Measurements from ENCODE around the gene KLF3.

The KLF3 gene

DNA sequence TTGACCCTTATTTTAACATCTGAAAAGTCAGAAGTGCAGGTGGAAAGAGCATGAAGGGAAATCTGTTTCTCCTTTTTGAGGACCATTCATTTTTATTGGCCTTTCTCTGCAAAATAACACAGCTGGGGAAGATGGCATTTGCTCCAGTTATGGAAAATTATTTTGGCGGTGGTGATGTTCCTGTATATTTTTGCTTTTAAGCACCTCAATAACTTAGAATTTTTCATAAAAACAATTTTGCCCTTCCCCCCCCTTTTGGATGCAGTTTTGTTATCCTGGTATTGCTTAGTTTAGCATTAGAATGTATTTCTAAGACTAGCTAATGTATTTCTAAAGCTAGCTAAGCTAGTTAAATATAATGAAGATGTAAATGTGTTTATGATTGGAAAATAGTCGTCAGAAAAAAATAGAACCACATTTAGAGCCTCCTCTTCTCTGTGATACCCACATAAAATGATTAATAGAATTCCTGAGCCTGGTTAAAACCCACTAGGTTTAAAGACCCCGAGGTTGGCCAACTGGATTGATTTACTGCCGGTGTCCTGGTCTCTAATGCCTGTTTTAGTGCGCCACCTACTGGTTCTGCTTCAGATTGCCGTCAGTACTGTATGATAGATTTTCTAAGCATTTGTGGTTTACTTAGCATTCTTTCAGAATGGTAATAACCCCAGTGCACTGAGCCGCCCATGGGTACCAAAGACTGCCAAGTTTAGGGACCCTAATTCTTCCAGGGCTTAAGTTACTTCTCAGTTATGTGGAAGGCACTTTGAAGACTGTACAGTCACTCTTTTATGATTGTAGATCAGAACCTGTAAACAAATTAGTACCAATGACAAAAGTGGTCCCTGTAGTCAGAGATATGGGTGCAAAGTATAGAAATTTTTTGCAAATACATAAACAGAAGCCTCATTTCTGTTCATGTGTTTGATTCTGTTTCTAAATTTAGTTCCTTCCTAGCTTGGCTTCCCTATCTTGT lies 11.4 kb downstream of the KLF3 start:
- peak; percentile 61 for DNase-seq

DNA sequence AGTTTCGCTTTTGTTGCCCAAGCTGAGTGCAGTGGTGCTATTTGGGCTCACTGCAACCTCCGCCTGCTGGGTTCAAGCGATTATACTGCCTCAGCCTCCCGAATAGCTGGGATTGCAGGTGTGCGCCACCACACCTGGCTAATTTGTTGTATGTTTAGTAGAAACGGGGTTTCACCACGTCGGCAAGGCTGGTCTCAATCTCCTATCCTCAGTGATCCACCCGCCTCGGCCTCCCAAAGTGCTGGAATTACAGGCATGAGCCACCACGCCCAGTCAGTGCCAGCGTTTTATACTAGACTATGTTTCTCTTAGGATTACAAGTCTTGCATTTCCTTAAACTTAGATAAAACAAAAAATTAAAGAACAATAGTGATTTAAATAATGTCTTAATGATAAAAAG lies 13.0 kb downstream of the KLF3 start:
- DNase-seq, result no peak

DNA sequence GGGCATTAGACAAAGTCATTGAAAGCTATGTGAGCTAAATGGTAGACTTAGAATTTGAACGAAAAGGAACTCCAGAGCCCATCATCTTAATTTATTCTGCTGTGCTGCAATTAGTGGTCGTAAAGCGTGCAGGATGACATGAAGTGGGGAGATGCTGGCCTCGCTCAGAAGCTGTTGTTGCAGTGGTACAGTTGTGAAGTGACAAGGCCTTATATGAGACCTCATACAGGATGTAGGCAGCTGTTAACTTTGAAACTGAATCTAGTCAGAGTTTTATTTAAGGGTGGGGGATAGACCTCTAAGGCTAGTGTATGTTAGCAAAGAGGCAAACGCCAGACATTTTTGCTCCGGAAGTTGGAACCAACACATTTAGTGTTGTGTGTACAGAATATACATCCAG lies 13.4 kb downstream of the KLF3 start:
- DNase-seq, result no peak

DNA sequence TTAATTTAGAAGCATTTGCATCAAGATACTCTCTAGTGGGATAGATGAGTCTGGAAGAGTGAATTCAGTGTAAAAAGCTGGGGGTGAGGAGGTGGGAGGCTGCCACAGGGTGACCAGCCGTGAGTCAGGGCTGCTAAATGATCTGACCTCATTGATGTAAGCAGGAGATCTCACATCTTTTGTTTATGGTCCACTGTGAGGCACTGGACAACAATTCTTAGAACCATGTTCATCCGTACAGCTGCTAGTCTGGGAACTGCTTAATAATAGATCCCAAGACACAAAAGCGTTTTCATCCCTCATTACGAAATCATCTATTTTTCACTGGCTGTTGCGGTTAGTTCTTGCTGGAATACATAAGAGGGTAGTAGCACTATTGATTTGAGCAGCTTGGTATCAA lies 14.1 kb downstream of the KLF3 start:
- DNase-seq, result no peak

DNA sequence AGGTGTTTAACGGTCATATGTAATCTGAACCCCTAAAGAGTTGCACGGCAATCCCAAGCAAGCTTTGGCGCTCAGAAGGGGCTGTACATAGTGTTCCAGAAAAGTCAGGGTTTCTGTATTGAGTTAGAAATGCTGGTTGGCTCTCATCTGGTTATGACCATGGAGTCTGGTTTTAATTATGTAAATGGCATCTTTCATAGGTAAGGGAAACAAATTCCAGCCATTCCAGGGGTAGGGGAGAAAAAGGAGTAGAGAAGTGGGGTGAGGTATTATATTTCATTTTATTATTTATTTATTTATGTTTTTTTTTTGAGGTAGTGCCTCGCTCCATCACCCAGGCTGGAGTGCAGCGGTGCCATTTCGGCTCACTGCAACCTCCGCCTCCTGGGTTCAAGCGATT lies 15.9 kb downstream of the KLF3 start:
- no peak for DNase-seq

DNA sequence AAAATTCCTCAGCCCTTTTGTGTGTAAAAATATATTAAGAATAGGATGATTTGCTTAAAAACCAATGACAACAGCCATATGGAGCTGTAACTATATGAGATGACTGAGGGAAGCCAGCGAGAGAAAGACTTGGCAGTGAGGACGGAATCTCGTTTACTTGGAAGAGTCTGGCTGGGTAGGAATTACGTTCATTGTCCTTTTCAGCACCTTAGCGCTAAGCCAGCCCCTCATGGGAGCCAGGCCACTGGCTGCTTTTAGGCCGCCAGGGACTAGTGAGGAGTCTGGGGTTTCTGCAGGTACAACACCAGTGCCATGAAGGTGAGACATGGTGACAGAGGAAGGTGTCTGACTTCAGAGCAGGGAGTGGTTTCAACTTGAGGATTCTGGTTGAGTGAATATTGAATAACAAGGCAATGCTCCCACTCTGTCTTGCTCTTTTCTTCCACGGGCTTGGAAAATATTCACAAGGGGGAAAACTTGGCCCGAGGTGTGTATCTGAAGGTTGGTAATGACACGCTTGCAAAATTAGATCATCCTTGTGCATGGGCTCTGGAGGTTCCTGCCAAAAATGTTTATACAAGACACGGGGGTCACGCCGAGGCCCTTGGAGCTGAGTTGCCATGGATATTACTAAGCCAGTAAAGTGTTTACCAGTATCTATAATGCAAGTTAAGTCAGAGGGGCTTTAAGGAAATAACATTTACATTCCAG lies 17.4 kb downstream of the KLF3 start:
- no peak for DNase-seq

DNA sequence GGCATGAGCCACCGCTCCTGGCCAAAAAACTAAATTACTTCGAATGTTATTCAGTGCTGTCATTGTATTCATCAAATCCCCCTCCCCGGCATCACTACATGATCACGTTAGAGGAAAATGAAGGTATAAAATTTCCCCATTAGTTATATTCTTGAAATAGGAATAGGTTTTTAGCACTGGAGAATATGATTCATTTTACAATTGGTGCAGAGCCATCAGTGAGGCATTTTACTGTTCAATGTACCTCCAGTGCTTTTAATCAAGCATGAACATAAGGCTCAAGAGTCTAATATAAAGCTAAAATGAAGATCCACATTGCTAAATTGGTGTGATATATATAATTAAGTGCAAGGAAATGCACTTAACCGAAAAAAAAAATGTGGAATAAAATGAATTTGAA lies 18.3 kb downstream of the KLF3 start:
- DNase-seq, result no peak

DNA sequence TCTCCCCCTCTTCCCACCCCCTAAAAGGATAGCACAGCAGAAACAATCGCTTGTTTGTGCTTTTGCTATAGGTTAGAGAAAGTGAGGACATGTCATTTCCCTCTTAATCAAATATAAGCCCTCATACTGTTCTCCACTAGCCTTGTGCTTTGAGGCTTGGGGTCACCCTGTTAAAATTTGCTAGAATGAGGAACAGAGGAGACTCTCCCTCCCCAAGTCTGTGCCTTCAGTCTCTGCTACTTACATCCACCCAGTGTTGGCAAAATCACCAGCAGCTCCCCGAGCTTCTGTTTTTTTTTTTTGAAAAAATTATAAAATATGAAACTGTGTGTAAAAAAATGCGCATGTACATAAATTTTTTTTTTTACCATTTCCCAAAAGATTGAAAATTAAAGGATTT lies 19.3 kb downstream of the KLF3 start:
- DNase-seq, result no peak

DNA sequence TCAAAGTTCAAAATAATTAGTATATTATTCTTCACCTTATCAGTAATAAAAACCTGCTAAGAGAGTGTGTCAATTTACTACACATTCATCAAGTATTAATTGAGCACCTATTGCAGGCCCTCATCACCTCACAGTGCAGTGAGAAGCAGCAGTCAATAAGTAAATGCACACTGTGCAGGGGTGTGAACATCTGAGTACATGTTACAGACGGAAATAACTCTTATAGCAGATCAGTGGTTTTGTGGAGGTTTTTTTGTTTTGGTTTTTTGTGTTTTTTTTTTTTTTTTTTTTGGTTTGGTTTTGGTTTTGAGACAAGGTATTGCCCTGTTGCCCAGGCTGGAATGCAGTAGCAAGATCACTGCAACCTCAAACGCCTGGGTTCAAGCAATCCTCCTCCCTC lies 20.3 kb downstream of the KLF3 start:
- no peak for DNase-seq

DNA sequence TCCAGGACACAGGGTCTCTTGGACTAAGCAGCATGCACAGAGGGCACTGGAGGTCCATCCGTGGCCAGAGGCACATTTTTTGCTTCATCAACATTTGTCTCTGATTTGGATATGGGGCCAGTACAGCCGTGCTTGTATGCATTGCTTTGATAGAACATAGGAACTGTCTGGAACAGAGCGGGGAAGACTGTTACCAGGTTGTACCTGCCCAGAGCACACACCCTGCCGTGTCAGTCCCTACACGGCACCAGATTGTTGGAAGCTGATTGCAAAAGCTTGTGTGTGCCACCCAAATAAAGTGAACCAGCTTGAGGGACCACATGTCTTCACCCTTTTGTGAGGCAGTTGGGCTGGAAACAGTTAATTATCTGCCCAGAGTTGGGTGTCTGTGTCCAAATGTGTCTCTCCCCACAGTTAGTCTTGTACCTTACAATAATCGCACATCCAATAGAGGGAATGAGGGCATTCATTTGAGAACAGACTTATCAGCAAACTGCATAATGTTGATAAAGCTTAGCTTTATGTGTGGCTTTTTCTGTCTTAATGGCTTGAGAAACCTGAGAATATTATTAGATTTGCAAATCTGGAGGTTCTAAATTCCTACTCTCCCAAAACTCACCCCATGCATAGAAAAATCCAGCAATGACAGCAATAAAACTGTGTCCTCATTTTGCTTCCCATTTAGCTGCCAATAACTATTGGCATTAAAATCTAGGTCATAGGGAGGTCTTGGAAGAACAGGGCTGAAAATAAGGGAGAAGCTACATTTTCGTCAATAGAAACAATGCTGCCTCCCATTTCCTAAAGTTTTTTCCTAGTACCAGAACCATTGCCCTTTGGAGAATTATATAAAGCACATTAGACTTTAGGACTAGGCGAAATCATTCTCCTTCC lies 21.2 kb downstream of the KLF3 start:
- DNase-seq, result no peak

DNA sequence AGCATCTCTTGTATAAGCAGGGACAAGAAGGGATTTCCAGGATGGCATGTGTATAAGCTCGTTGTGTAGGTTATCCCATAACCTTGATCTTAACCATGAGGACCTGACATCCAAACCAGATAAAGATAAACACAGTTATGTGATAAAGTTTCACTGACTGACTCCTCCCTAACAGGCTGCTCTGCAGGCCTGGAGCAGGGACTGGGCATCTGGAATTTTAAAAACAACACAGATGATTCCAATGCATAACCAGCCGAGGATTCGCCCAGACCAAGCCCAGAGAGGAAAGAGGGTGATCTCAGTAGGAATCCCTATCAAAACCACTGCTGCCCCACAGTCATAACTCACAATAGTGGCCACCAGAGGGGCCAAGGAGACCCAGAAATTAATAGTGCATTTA lies 22.7 kb downstream of the KLF3 start:
- no peak for DNase-seq

DNA sequence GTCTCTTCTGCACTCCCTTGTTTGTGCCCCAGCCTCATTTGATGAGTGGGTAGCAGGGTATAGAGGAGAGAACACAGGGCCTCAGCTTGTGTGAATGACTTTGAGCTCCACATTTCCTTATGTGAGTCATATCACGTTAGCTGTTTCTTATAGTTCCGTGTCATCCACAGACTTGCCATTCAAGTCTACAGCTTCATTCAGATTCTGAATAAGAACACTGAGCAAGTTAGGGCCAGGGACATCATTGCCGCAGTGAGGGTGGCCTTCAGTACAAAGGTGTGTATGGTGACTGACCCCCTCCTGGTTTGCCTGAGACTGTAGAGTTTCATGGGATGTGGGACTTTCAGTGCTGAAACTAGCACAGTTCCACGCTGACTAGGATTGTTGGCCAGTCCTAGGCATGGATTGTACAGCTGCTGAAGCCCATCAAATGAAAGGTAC lies 23.6 kb downstream of the KLF3 start:
- DNase-seq, result no peak

DNA sequence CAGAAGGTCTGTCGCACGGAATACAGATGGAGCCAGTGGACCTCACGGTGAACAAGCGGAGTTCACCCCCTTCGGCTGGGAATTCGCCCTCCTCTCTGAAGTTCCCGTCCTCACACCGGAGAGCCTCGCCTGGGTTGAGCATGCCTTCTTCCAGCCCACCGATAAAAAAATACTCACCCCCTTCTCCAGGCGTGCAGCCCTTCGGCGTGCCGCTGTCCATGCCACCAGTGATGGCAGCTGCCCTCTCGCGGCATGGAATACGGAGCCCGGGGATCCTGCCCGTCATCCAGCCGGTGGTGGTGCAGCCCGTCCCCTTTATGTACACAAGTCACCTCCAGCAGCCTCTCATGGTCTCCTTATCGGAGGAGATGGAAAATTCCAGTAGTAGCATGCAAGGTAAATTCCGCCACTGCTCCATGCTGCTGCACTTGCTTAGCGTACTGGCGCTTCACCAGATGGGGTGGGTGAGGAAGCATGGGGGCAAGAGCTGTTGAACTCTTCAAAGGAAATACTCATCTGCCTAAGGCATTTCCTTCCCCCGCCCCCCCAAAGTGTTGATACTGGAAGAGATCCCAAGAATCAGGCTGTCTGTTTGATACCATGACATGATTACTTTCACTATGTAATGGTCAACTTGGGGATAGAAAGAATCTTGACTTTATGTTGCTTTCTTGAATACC lies 24.8 kb downstream of the KLF3 start:
- no peak for DNase-seq

DNA sequence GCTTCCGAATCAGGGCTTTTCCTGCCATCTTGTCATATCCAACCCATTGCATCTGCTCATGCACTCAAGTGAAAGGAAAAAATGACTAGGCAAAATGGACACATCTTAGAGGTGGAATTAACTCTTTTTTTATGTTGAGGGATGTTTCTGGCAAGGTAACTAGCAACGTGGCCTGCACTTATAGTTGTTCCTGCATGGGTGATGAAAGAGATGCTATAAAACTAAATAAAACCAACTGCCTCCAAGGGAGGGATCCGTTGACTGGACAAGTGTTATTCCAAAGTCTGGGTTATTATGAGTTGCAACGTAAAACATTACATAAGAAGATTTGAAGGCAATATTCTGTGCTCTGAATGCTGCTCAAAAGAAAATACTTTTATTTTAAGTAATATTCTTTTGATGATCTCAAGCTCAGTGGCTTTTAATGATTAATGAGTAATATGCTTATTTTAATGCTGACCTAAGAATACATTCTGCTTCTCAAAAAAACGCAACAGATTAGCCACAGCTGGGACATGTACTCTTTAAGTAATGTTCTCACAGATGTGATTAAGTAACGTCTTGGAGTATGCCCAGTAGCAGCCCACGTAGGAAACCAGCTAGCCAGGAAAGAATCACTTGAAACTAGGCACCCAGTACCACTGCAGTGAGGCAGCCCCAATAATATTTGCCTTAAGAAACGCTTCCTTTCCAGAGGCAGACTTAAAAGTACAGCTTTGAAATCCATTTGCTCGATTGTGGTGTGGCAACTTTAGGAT lies 27.4 kb downstream of the KLF3 start:
- no peak for DNase-seq

DNA sequence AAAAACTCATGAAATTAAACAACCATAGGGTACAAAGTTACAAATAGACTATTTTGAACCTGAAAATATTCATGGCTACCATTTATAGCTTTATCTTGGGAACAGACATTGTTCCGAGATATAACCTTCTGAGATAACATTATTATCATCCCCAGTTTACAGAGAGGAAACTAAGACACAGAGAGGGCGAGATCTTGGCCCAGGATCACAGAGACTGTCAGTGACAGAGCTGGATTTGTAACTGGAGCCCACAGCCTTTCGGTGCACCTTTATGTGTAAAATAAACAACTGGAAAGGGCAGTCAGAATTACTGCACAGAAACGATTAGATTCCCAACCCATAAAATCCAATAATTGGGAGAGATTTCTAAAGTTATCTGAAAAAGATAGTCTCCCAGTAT lies 28.4 kb downstream of the KLF3 start:
- DNase-seq, result no peak

DNA sequence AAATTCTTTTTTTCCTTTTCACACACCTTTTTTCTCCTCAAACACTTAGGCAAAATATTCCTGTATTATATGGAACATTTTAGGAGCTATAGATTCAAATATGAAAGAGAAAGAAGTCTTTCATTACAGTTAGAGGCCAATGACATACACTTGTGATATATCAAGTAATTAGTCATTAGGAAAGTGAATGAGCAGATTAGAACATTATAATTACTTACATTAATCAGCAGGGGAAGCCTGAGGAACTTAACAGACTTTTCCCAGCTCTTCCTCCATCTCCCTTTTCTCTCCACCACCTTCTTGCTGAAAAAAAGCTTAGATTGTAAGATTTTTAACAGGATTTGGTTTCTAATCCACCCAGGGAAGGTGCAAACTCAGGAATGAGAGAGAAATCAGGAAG lies 29.6 kb downstream of the KLF3 start:
- no peak for DNase-seq

DNA sequence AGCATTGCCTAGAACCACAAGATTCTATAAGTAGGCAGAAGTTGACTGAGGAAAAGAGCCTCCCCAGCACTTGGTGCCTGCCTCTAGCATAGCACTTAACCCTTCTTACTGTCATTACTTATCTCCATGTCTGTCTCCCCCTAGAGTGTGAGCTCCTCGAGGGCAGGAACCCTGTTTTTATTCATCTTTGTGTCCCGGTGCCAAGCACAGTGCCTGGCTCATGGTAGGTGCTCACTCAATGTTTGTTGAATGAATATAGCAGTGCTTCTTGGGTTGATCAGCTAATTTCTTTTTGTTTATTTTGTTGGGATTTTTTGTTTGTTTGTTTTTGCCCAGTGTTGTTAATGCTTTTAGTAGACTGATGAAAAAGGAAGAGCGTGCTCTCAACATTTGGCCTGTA lies 30.3 kb downstream of the KLF3 start:
- no peak for DNase-seq

DNA sequence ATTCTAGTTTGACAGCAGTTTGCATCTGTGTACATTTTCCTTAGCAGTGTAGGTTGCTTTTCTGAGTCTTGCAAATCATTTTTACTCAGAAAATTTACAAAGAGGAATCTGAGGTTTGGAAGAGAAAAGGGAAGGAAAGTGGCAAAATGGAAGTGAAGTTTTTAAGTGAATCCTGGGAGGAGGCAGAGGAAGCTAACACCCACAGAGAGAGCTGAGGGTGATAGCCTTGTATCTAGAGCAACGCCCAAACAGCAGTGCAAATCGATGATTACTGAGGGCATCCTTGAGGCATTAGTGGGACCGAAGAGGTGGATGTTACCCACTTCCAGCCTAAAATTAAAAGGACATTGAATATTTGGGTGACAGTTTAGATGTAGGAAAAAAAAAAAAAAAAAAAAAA lies 31.8 kb downstream of the KLF3 start:
- no peak for DNase-seq

DNA sequence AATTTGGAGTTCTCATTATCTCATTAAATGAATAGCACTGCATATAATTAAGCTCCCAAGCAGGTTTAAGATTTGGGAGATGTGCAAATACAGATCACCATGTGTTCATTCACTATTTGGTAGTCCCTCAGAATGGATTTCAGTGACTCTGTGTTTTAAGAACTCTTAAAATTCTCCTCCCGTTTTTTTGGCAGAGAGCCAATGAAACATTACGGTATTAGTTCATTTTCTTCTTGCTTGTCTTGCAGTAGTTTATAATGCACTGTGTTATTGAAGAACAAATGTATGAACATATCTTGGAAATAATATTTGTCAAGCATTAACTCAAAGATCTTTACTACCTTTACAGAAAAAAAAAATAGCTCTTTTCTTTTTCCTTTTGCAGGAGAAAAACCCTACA lies 32.7 kb downstream of the KLF3 start:
- DNase-seq, result no peak

DNA sequence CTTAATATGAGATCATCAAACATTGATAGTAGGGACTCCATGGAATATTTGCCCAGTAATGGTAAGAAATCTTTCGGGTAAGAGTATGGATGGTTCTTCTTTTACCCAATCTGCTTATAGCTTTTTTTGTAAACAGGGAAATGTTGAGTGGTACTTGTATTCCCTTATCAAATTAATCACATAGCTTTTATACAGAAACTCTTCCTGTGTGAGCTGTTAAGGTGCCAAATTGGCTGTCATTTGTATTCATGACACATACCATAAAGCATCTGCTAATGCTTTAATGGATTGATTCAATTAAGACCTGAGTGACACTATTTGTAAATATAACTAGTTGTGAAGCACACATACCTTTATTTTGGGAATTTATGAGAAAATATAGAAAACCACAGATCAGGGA lies 34.2 kb downstream of the KLF3 start:
- DNase-seq, result no peak

DNA sequence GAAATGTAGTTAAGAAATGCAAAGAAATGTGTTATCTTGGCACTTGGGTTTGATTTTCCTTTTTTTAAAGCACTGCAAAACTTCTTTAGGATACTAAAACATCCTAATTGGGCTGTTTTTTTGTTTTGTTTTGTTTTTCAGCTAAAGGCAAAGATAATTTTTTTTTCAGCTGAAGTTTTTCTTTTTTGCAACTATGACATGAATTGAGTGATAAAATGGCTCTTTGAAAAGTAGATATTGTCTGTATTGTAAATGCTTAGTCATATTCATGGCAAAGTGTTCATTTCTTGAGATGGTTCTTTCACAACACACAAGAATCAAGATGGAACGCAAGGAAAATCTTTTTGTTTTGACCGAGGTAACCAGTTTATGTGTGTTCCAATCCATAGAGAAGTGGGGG lies 35.1 kb downstream of the KLF3 start:
- no peak for DNase-seq

DNA sequence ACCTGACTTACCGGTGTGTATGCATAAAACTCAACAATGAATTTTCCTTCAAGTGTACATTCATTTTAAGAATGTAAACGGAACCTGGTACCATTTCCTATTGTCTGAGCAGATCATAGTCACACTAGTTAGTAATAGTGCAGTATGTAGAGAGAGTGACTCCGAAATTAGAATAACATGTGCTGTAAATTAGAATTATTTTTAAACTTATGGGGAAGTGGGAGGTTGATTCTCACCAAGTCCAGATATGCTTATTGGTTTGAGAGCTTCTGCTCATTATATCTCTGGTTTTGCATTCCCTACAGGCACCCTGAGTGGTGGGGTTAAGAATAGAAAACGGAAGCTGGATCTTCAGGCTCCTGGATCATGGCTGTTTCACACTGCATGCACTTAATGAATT lies 39.6 kb downstream of the KLF3 start:
- no peak for DNase-seq

All from NCI-H1694 treated with DMSO at 0.1 percent for 48 hours (cell line).